AG04450 (cell line): Measurements from ENCODE around the gene MPND. TPM values are rescaled to one million over a fixed set of nuclear protein-coding genes. Genes with fewer than 3 reads are reported as not detected.

Experiments used
- CTCF ChIA-PET: fragments of 300-600, 350-600 bp; formaldehyde crosslinking; extraction: SDS; loops from one replicate; lab custom pipeline; 2022; ENCODE audit warnings: antibody characterized with exemption, inconsistent platforms; lab: Charles Lee
- POLR2A ChIA-PET: fragments of 350-600 bp; formaldehyde crosslinking; extraction: SDS; loops from one replicate; lab custom pipeline; 2021; ENCODE audit warnings: antibody characterized with exemption, inconsistent platforms; lab: Yijun Ruan, JAX
- DNase-seq: peaks from one replicate; pipeline ENCODE4 v3.0.0-alpha.2; 2011; ENCODE audit warnings: low read depth, low spot score
- H3K27ac ChIP-seq: one replicate; pipeline ENCODE4 v1.5.1; 2012; ENCODE audit warnings: low read depth, low read length, control low read depth
- H3K27me3 ChIP-seq: one replicate; pipeline ENCODE4 v1.6.0; 2012; ENCODE audit warnings: low read length; ENCODE audit not compliant: control insufficient read depth, insufficient read depth
- H3K4me3 ChIP-seq: 2 replicates; pipeline ENCODE4 v1.5.1; 2011; ENCODE audit warnings: mild to moderate bottlenecking, low read depth, low read length, control low read depth
- H3K9me3 ChIP-seq: 2 replicates; pipeline ENCODE4 v1.5.1; 2012; ENCODE audit warnings: low read length; ENCODE audit not compliant: control insufficient read depth, insufficient read depth
- CTCF ChIP-seq: IDR thresholded peaks from 2 replicates; pipeline ENCODE4 v1.5.1; 2011; ENCODE audit warnings: low read depth, low read length, control low read depth, inconsistent platforms
- polyA plus RNA-seq: library from polyadenylated mRNA; depleted of rRNA; stranded (reverse); fragments of >200 nt; gene quantifications from 2 replicates; pipeline ENCODE4 v1.2.3, GENCODE V29; 2011

MPND gene
- polyA plus RNA-seq, 1 experiment: 5.1 TPM

- DNase-seq: no peak
- peaks cover 24% of the 10 kb centered on the region for H3K9me3 ChIP-seq
- H3K27ac ChIP-seq: no peak overlapping the region
- TF ChIP-seq CTCF: no peak
- H3K4me3 ChIP-seq: no peak overlapping the region
- CTCF ChIA-PET: interaction anchor here (1.1 kb wide), 1 partner anchor 33 kb away, joined by 3 read pairs; no protein-coding TSS in a partner anchor
- no peaks in the 10 kb centered on the region for H3K27me3 ChIP-seq
- POLR2A ChIA-PET: no interaction called here
Observed at GRCh38 chr19:4319067-4319718, 24.2 kb upstream of the MPND start.

DNA sequence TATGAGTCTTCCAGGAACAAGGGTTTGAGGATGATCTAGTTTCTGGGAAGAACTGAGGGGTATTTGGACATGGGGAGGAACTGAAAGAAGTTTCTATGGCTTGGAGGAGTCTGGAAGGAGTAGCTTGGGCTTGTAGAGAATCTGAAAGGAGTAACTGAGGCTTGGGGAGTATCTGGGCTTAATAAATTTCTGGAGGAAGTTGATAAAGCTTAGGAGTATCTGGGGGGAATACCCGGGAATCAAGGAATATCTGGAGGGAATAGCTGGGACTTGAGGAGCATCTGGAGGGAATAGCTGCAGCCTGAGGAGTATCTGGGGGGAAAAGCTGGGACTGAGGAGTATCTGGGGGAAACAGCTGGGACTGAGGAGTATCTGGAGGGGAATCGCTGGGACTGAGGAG, 22.9 kb upstream of the MPND start:
- no peak for TF ChIP-seq CTCF
- POLR2A ChIA-PET: interaction anchor here (1.5 kb wide), 1 partner anchor 22 kb away, joined by 7 read pairs; no protein-coding TSS in a partner anchor

DNA sequence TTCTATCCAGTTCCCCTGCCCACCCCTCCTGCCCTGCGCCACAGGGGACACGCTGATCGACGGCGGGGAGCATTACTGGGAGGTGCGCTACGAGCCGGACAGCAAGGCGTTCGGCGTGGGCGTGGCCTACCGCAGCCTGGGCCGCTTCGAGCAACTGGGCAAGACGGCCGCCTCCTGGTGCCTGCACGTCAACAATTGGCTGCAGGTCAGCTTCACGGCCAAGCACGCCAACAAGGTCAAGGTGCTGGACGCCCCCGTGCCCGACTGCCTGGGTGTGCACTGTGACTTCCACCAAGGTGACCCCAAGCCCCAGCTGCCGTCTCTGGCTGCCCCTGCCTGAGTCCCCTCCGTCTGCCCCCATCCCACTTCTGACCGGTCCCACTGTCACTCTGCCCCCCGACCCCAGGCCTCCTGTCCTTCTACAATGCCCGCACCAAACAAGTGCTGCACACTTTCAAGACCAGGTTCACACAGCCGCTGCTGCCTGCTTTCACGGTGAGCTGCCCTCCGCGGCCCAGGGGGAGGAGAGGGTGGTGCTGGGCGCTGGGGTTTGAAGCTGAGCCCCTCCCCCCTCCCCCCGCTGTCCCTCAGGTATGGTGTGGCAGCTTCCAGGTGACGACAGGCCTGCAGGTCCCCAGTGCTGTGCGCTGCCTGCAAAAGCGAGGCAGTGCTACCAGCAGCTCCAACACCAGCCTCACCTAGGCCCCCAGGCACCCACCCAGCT, 20.3 kb upstream of the MPND start:
- ChIA-PET CTCF (no interaction called here), POLR2A (no interaction called here)
- Histone ChIP-seq H3K27ac (no peak overlapping the region), H3K9me3 (peaks cover 32% of the 10 kb centered on the region), H3K27me3 (no peaks in the 10 kb centered on the region), H3K4me3 (no peak overlapping the region)
- no peak for DNase-seq
- no peak for TF ChIP-seq CTCF

More for the DNA sequence above, 22.9 kb upstream of the MPND start:
- H3K9me3 ChIP-seq: peaks cover 24% of the 10 kb centered on the region
- H3K27ac ChIP-seq: no peak overlapping the region
- H3K27me3 ChIP-seq: no peaks in the 10 kb centered on the region
- H3K4me3 ChIP-seq: no peak overlapping the region
- CTCF ChIA-PET: interaction anchor here (0.8 kb wide), 1 partner anchor 80 kb away, joined by 4 read pairs; no protein-coding TSS in a partner anchor
- DNase-seq: no peak

DNA sequence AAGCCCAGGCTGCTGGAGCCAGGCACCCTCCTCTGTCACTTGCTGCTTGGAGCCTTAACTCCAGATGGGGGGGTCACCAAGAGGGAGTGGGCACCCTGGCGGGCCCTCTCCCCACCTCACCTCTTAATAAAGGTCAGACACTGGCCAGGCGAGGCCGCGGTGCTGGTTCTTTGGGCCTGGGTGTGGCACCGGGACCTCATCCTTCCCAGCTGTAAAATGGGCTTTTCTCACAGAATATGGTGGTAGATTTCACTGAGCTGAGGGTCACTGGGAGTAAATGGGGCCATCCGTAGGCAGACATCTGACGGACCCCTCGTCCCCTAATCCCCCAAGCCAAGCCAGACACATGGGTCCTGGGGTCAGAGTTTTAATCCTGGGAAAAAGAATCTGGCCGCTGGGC, 19.7 kb upstream of the MPND start:
- TF ChIP-seq CTCF: no peak
- CTCF ChIA-PET: no interaction called here
- Histone ChIP-seq H3K9me3 (peaks cover 29% of the 10 kb centered on the region), H3K27ac (no peak overlapping the region), H3K27me3 (no peaks in the 10 kb centered on the region), H3K4me3 (no peak overlapping the region)
- DNase-seq: no peak
- POLR2A ChIA-PET: interaction anchor here (0.6 to 1.6 kb wide), 2 partner anchors 19 to 48 kb away, joined by 3 to 5 read pairs; partner anchors contain the start of gene MPND

DNA sequence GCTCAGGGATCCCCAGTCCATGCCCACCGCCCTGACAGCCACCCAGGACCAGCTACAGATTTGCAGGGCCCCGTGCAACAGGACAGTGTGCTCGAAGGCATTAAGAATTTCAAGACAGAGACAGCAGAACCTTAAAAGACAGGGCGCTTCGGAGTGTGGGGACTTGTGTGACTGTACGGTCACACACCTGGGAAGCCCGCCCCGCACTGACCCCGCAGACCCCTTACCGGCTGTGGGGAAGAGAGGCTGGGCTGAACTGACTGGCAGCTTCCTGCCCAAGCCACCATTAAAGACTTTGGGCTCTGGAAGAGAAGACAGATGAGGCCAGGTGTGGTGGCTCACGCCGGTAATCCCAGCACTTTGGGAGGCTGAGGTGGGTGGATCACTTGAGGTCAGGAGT, 19.1 kb upstream of the MPND start:
- DNase-seq: no peak
- CTCF ChIA-PET: no interaction called here

More for the DNA sequence above, 19.1 kb upstream of the MPND start:
- POLR2A ChIA-PET: interaction anchor here (0.6 to 1.6 kb wide), 3 partner anchors 19 to 48 kb away, joined by 3 to 7 read pairs (median 5); partner anchors contain the start of gene MPND
- no peak overlapping the region for H3K27ac ChIP-seq
- TF ChIP-seq CTCF: no peak
- H3K9me3 ChIP-seq: peaks cover 29% of the 10 kb centered on the region
- H3K27me3 ChIP-seq: no peaks in the 10 kb centered on the region
- H3K4me3 ChIP-seq: no peak overlapping the region
